GM19468 (cell line): ENCODE data around the gene RIPK1.
"Not testable (repeated sequence)": the region's sequence is repeated elsewhere in the genome, so short reads cannot be mapped to it uniquely, and the experiment has no call there.

ENCODE experiments used
- ATAC-seq: cut with Tn5 transposase; IDR thresholded peaks from one replicate; pipeline ENCODE4 v1.9.1; 2021; ENCODE audit warnings: mild to moderate bottlenecking, moderate library complexity, moderate number of reproducible peaks; ENCODE audit not compliant: unreplicated experiment; ENCODE audit errors: extremely low read depth

Gene RIPK1

GRCh38 chr6:3068329-3069214 lies at the start of gene RIPK1:
RIPK1 (plus strand) TSS chr6:3068494; CDS start chr6:3076824, 8,330 bp downstream.
- ATAC-seq = peak; percentile 72

- no peak for ATAC-seq
These were observed 49.2 kb upstream of the RIPK1 start for GRCh38 chr6:3019065-3019464.

GRCh38 chr6:3019749-3020320 lies 48.5 kb upstream of the RIPK1 start:
- ATAC-seq = no peak

GRCh38 chr6:3020976-3021598 lies 47.2 kb upstream of the RIPK1 start:
- ATAC-seq = not testable (repeated sequence)

- ATAC-seq = no peak
These were observed 45.3 kb upstream of the RIPK1 start for GRCh38 chr6:3022765-3023662.

GRCh38 chr6:3023663-3024483 lies 44.4 kb upstream of the RIPK1 start:
- ATAC-seq = peak; percentile 64

- peak; percentile 43 for ATAC-seq
These were observed 41.3 kb upstream of the RIPK1 start for GRCh38 chr6:3026791-3027626.

GRCh38 chr6:3028156-3028555 lies 40.1 kb upstream of the RIPK1 start:
- ATAC-seq = not testable (repeated sequence)

GRCh38 chr6:3031857-3032640 lies 36.2 kb upstream of the RIPK1 start:
- no peak for ATAC-seq

GRCh38 chr6:3032986-3033385 lies 35.3 kb upstream of the RIPK1 start:
- ATAC-seq = no peak

- ATAC-seq = no peak
These were observed 34.6 kb upstream of the RIPK1 start for GRCh38 chr6:3033652-3034051.

- ATAC-seq = no peak
These were observed 32.9 kb upstream of the RIPK1 start for GRCh38 chr6:3035397-3035796.

- no peak for ATAC-seq
These were observed 31.2 kb upstream of the RIPK1 start for GRCh38 chr6:3036861-3037637.

GRCh38 chr6:3037638-3038365 lies 30.5 kb upstream of the RIPK1 start:
- ATAC-seq = no peak

- ATAC-seq = no peak
These were observed 28.9 kb upstream of the RIPK1 start for GRCh38 chr6:3039384-3039783.

GRCh38 chr6:3041147-3041546 lies 27.1 kb upstream of the RIPK1 start:
- no peak for ATAC-seq
